HG03108 (cell line): ENCODE data around the gene CYTH4.
A peak's percentile ranks its signal among the peaks of the same experiment; 100 is the strongest.

Source experiments
- ATAC-seq: cut with Tn5 transposase; IDR thresholded peaks from one replicate; pipeline ENCODE4 v1.9.1; 2021; ENCODE audit warnings: moderate library complexity; ENCODE audit not compliant: unreplicated experiment

The CYTH4 gene

GRCh38 chr22:37308385-37309200, 26.3 kb downstream of the CYTH4 start:
- ATAC-seq = no peak

- ATAC-seq = peak; percentile 44
These were observed 27.1 kb downstream of the CYTH4 start for GRCh38 chr22:37309211-37310074.

- no peak for ATAC-seq
These were observed 27.8 kb downstream of the CYTH4 start for GRCh38 chr22:37310075-37310606.

DNA sequence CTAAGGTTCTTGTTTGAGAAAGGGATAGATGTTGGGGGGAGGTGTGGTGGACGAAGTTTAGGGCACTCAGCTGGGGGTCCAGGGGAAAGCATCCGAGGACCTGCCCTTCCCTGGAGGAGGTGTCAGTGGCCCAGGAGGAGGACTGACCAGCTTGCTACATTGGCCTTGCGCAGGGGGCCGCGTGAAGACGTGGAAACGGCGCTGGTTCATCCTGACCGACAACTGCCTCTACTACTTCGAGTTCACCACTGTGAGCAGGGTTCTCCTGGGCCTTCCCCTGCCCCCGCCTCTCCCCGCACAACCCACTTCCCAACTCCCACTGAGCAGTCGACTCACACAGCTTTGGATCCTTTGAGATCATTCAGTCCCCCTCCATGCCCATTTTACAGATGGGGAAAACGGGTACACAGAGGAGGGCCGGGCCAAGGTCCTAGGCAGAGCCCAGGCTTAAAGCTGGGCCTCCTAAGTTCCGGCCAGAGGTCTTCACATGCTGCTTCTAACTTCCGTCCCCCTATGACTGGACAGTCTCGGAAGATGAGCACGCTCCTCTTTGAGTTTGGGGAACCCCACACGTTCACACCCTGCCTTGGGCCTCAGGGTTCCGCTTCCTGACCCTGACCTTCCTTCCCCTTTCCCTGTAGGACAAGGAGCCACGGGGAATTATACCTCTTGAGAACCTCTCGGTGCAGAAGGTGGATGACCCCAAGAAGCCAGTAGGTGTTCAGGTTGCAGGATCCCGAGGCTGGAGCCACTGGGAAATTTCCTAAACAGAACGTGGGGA, 28.7 kb downstream of the CYTH4 start:
- ATAC-seq = no peak

- ATAC-seq = no peak
These were observed 29.5 kb downstream of the CYTH4 start for GRCh38 chr22:37311761-37312312.

DNA sequence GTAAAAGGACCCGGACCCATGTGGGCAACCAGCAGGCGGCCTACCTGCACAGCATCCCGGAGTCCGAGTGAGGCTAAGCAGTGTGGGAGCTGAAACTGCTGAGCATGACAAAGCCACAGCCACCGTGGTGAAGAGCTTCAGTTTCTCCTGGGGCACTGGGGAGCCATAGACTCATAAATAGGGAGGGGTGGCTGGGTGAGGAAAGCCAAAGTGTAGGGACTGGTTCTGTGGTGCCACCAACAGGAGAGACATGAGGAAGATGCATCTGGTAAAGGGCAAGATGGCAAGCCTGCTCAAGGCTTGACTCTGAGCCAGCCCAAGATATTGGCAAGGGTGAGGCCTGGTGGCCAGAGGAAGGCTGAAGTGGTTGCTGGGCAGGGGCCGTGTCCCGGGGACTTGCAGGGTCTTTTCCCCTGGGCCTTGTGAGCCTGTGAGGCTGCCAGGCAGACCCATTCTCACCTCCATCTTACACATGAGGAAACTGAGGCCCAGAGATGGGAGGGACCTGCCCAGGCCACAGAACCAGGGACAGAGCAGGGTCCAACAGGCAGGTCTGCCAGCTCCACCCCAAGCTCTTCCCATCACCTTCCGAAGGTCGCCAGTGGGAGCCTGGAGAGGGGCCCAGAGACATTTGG, 30.4 kb downstream of the CYTH4 start:
- no peak for ATAC-seq

GRCh38 chr22:37313376-37314314, 31.3 kb downstream of the CYTH4 start:
- no peak for ATAC-seq

- no peak for ATAC-seq
These were observed 32.2 kb downstream of the CYTH4 start for GRCh38 chr22:37314315-37315074.

DNA sequence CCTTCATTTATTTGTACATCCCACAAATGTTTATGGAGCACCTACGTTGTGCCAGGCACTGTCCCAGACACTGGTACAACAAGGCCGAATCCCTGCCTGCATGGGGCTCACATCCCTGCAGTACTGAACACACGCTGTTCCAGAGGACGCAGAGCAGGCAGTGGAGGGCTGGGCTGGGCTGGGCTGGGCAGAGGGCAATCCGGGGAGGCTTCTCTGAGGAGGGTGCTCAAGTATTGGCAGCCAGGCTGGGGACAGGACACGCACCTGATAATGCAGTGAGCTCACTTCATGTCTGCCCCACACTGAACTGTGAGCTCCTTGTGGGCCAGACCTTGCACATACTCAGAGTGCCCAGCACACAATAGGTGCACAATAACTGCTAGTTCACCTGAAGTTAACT, 34.1 kb downstream of the CYTH4 start:
- ATAC-seq = no peak

GRCh38 chr22:37316875-37317371, 34.6 kb downstream of the CYTH4 start:
- no peak for ATAC-seq

- no peak for ATAC-seq
These were observed 35.4 kb downstream of the CYTH4 start for GRCh38 chr22:37317698-37318210.

DNA sequence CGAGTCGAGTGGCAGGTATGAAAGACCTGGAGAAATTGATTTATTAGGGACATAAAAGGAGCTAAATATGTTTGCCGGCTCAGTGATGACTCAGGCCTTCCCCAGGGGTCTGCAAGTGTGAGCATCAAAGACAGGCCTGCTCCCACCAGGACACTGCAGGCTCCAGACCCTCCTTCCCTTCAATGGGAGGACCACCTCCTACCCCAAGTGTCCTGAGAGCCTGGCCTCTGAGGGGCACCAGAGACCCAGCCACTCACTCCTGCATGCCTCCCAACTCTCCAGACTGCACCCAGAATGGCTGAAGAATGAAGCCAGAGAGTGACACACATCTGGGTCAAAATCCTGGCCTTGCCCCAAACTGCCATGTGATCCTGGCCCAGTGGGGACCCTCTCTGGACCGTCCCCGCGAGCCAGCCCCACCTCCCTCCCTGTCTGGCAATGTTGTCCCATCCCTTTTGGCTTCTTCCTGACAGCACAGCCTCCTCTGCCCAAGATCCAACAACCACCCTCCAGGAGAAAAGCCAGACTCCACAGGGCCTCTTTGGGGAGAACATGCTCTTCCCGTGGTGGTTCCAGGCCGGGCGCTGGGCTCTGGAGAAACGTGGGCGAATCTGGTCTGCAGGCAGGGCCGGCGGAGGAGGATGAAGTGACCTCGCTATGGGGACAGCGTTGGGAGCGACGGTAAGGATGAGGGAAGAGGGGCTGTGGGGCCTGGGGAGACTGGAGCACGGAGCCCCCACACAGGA, 36.2 kb downstream of the CYTH4 start:
- ATAC-seq = no peak

DNA sequence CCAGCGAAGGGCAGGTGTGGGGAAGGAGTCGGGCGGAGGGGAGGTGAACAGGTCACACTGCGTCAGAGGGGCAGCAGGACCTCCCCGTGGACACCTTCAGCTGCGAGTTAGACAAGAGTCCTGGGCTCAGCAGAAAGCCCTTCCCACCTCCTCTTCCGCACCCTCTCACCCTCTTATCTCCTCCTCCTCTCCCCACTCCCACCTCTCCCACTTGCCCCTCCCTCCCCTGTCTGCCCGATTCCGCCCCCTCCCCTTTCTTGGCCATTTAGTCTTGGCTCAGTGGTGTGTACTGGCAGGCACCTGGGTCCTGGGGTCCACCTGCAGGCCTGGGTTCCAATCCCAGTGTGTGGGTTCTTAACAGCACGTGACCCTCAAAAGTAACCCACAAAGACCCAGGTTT, 37.2 kb downstream of the CYTH4 start:
- ATAC-seq = no peak

DNA sequence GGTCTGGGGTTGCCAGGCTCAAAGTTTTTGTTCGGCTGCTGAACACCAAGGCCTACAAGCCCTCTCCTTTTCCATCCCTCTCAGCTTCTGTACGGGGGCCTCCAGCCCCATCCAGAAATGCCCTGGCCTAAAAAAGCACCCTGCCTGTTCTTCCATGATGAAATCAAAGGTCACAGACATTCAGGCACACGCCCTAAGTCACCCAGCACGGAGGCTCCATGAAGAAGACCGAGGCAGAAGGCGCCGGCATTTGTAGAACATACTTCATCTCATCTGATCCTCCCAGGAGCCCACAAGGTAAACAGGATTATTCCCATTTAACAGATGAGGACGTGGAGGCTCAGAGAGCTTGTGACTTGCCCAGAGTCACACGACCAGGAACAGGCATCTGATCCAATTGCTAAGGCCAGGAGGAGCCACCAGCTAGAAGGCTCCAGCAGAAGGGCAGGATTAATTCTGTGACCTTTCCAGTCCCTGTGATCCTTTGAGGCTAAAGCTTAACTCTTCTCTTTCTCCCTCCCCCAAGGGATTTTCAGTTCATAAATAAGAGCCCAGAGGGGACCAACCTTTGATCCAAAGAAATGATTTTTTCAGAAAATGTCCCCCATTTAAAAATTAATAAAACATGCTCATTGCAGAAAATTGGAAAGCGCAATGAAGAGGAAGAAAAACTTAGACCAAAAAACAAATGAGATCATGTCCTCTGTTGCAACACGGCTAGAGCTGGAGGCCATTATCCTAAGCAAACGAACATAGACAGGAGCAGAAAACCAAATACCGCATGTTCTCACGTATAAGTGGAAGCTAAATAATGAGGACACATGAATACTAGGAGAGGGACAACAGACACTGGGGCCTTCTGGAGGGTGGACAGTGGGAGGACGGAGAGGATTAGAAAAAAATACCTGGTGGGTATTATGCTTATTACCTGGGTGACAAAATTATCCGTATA, 38.7 kb downstream of the CYTH4 start:
- ATAC-seq = no peak

DNA sequence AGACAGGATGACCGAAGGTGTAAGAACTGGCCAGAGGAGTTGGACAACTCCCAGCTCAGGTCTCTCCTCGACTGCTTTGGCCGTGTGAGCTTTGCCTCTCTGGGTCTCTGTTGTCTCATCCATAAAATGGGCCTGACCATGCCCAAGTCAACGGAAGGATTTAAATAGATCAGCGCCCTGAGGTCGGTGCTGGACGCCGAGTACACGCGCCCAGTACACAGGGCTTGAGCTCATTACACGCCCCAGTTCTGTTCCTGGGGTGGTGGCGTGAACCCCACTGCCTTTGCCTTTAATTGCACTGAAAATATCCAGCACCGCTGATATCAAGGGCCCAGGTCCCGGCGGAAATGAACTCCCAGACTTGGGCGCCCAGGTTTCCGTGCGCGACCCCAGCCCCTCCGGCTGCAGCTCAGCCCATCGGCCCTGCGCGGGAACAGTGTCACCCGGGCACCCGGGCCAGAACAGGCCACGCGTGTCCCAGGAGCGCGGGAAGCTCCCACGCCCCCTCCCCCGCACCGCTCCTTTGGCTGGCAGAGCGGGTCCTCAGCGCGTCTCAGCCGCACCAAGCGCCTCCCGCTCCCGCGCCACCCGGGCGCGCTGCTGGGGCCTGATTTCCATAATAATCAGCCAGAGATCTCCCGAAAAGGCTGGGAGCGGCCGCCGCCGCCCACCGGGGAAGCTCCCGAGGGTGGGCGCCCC, 42.2 kb downstream of the CYTH4 start:
- ATAC-seq = no peak

- no peak for ATAC-seq
These were observed 42.7 kb downstream of the CYTH4 start for GRCh38 chr22:37325039-37325395.
